ENCODE measurements around the gene GALNT9. TPM values are rescaled to one million over a fixed set of nuclear protein-coding genes. Genes with fewer than 3 reads are reported as not detected.

The GALNT9 gene
- total and polyA plus RNA-seq, 8 donors: 0.17 to 5.0 (median 2.8) TPM; not detected in 1

DNA sequence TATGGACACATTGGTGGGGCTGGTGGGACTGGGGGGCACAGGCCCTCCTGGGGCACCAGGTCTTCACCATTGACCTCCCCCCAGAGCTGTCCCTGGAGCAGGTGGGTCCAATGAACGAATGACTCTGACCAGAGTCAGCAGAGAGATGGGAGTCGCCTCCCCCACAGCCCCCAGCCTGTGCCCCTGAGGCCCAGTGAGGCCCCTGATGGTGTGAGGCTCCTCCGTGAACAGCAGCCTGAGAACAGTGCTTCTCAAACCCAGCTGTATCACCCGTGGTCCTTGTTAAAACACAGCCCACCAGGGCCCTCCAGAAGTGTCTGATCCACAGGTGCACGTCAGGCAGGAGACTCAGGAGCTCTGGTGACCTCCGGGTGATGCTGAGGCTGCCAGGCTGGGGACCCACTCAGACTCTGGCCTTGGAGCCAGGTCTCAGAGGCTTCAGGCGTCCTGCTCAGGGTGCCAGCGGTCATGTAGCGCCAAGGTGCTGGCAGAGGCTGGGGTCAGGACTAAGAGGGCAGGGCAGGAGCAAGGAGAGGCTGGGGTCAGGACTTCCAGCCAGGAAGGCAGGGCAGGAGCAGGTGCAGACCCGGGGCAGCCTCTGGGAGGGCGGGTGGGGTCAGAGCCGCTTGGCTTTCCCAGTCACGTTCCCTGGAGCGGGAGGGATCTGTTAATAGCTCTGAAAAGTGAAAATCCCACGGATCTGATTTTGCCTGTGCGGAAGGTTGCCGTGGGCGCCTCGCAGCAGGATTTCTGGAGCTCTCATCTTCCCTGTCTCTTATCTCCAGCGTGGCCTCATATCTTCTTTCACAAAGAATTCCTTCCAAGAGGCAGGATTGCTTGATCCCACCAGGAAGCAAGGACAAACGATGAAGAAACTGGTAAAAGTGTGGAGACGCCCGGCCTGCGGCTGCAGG, 35.0 kb downstream of the GALNT9 start:
- no peak for ATAC-seq
- H3K27me3 ChIP-seq: peaks cover 0 to 45% of the 10 kb centered on the region in 2 donors
- intact Hi-C loops (cut with DNase I): no loop called here
- peak in 1 of 4 donors; percentile 37 for DNase-seq
- no peak overlapping the region for H3K4me3 ChIP-seq
- H3K4me1 ChIP-seq: no peaks in the 10 kb centered on the region
- TF ChIP-seq, protein P1, sequence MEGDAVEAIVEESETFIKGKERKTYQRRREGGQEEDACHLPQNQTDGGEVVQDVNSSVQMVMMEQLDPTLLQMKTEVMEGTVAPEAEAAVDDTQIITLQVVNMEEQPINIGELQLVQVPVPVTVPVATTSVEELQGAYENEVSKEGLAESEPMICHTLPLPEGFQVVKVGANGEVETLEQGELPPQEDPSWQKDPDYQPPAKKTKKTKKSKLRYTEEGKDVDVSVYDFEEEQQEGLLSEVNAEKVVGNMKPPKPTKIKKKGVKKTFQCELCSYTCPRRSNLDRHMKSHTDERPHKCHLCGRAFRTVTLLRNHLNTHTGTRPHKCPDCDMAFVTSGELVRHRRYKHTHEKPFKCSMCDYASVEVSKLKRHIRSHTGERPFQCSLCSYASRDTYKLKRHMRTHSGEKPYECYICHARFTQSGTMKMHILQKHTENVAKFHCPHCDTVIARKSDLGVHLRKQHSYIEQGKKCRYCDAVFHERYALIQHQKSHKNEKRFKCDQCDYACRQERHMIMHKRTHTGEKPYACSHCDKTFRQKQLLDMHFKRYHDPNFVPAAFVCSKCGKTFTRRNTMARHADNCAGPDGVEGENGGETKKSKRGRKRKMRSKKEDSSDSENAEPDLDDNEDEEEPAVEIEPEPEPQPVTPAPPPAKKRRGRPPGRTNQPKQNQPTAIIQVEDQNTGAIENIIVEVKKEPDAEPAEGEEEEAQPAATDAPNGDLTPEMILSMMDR (IDR thresholded peaks at IDR 0.05): no peak
- H3K27ac ChIP-seq: no peak overlapping the region
- no peaks in the 10 kb centered on the region for H3K9me3 ChIP-seq
- H3K36me3 ChIP-seq: no peaks in the 10 kb centered on the region

DNA sequence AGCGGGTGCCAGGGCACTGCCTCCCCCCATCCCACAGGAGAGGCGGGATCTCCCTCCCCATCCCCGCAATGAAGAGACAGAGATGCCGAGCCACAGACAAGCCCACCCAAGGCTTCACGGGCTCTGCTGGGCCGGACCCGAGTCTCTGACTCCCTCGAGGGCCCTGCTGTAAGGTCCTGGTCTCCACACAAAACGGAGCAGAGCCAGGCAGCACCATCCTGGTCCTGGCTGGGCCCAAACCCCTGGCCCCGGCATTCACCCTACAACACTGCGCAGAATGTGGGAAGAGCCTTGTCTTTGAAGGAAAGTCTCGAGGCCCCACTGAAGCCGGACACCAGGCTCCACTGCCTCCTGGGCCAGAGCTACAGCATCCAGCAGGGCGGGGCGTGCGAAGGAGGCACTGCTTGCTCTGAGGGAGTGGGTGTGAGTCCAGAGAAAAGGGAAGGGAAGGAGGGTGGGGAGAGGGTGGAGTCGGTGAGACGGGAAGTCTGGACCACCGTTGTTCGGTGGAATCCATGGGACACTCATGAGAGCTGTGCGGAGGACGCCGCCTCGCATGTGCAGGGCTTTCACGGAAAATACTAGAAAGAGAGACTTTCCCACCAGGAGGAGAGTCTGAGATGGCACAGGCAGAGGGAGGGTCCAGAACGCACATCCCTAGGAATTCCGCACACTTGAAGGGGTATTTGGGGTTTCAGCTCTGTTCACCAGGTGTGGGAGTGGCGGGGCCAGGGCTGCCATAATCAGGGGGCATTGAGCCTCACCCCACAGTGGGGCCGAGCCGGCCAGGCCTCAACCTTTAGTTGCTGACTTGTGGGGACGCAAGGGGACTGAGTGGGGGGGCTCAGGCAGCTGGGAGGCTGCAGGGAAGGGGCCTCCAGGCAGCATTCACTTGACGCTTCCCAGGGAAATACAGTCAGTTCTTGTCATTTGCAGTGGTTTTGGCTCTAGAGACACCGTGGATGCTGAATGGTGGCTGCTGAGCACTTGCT, 36.8 kb downstream of the GALNT9 start:
- Histone ChIP-seq H3K27ac (no peak overlapping the region), H3K4me1 (no peaks in the 10 kb centered on the region), H3K9me3 (no peaks in the 10 kb centered on the region), H3K4me3 (no peak overlapping the region), H3K36me3 (no peaks in the 10 kb centered on the region), H3K27me3 (peaks cover 0 to 62% of the 10 kb centered on the region in 2 donors)
- intact Hi-C loops (cut with DNase I): no loop called here
- DNase-seq (peak in 1 of 4 donors; percentile 59), ATAC-seq (no peak)
- TF ChIP-seq, protein P1 (IDR thresholded peaks at IDR 0.05): no peak

DNA sequence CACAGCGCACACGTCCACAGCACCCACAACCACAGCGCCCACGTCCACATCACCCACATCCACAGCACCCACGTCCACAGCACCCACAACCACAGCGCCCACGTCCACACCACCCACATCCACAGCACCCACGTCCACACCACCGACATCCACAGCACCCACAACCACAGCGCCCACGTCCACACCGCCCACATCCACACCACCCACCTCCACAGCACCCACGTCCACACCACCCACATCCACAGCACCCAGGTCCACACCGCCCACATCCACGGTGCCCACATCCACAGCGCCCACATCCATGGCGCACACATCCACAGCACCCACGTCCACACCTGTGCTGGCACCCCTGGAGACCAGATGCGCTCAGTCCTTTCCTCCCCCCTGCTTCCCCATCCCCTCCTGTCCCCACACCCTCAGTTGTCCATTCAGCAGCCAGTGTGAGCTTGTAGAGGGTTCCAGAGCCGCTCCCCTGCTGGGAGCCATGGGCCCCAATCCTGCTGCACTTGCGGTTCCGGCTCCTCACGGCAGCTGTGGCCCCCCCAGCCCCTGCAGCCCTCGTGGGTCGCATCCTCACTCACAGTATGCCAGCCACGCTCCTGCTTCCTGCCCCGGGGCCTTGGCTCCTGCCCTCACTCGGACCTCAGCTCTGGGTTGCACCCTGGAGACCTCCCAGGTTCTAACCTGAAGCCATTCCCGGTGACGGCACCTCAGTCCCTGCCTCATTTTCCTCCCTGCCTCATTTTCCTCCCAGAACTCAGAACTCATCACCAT, 37.8 kb downstream of the GALNT9 start:
- DNase-seq (peak in 1 of 4 donors; percentile 48), ATAC-seq (no peak)
- Histone ChIP-seq H3K36me3 (no peaks in the 10 kb centered on the region), H3K27ac (no peak overlapping the region), H3K9me3 (no peaks in the 10 kb centered on the region), H3K4me3 (no peak overlapping the region), H3K4me1 (no peaks in the 10 kb centered on the region), H3K27me3 (peaks cover 0 to 70% of the 10 kb centered on the region in 2 donors)
- intact Hi-C loops (cut with DNase I): no loop called here
- TF ChIP-seq, protein P1 (IDR thresholded peaks at IDR 0.05): no peak

DNA sequence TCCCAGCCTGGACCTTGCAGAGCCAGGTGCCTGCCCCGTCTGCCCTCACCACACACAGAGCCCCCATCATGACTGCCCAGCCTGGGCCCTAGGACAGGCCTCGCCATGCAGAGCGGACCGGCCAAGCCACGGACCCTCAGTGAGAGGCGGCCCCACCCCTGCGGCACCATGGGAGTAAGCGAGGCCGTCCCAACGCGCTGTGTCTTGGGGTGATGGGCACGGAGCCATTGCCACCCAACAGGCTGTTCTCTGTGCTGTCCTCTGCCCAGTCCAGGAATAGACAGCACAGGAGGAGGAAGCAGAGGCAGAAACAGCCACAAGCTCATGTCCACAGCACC, 39.2 kb downstream of the GALNT9 start:
- Histone ChIP-seq H3K4me3 (no peak overlapping the region), H3K4me1 (no peaks in the 10 kb centered on the region), H3K36me3 (no peaks in the 10 kb centered on the region), H3K27me3 (peaks cover 0 to 72% of the 10 kb centered on the region in 2 donors), H3K9me3 (no peaks in the 10 kb centered on the region), H3K27ac (no peak overlapping the region)
- TF ChIP-seq, protein P1 (IDR thresholded peaks at IDR 0.05): no peak
- no peak for ATAC-seq
- peak in 1 of 4 donors; percentile 62 for DNase-seq
- intact Hi-C loops (cut with DNase I): no loop called here

Data from left lung (tissue), 10 donors.